HCT116 (cell line): Measurements from ENCODE around the gene POLK.

ENCODE experiments used
- ATF3 ChIP-seq: IDR thresholded peaks from 2 replicates; pipeline ENCODE4 v1.6.1; 2012
- CEBPB ChIP-seq: IDR thresholded peaks from 2 replicates; pipeline ENCODE4 v1.6.1; 2012; ENCODE audit warnings: low read depth
- ELF1 ChIP-seq: IDR thresholded peaks from 2 replicates; pipeline ENCODE4 v1.6.1; 2012; ENCODE audit warnings: low read depth, borderline replicate concordance
- EZH2 ChIP-seq: fragments of 200-600 bp; sonication (generic); IDR thresholded peaks from 2 replicates; pipeline ENCODE4 v1.6.1; 2017; ENCODE audit warnings: antibody characterized with exemption, mixed run types
- EZH2phosphoT487 ChIP-seq: fragments of 200-600 bp; IDR thresholded peaks from 2 replicates; pipeline ENCODE4 v1.6.1; 2018; ENCODE audit warnings: antibody characterized with exemption, borderline replicate concordance
- POLR2A ChIP-seq: IDR thresholded peaks from 2 replicates; pipeline ENCODE4 v1.7.0; 2011; ENCODE audit warnings: borderline replicate concordance; ENCODE audit not compliant: insufficient read depth, insufficient read length; ENCODE audit errors: extremely low read depth
- POLR2AphosphoS5 ChIP-seq: IDR thresholded peaks from 2 replicates; pipeline ENCODE4 v1.6.1; 2011; ENCODE audit warnings: mild to moderate bottlenecking, low read depth, low read length, moderate library complexity
- RAD21 ChIP-seq: IDR thresholded peaks from 2 replicates; pipeline ENCODE4 v1.6.1; 2012; ENCODE audit warnings: low read depth, mild to moderate bottlenecking
- SRF ChIP-seq: IDR thresholded peaks from 2 replicates; pipeline ENCODE4 v1.6.1; 2012; ENCODE audit warnings: low read depth
- ZNF274 ChIP-seq: fragments of 200-500 bp; sonication (Bioruptor generic); IDR thresholded peaks from 2 replicates; pipeline ENCODE4 v1.6.1; 2014; ENCODE audit warnings: mild to moderate bottlenecking, low read depth, low read length, inconsistent platforms
- TF ChIP-seq, protein P1 (sequence below), 3 experiments: fragments of 200-600 bp in 1 of 3; sonication (generic) in 1 of 3; IDR thresholded peaks in 2 of 3; conservative IDR thresholded peaks in 1 of 3; 2 replicates each; pipeline ENCODE4 v1.5.1; 2012 to 2017; ENCODE audit warnings: low read depth in 2 of 3, low read length in 2 of 3, antibody characterized with exemption in 1 of 3, borderline replicate concordance in 1 of 3, control low read depth in 1 of 3, mild to moderate bottlenecking in 1 of 3, mixed read lengths in 1 of 3, mixed run types in 1 of 3, moderate library complexity in 1 of 3; ENCODE audit not compliant: insufficient read depth in 1 of 3
- TF ChIP-seq, protein P2 (sequence below): IDR thresholded peaks from 2 replicates; pipeline ENCODE4 v1.6.1; 2012
- TF ChIP-seq, protein P3 (sequence below): IDR thresholded peaks from 2 replicates; pipeline ENCODE4 v1.6.1; 2011; ENCODE audit warnings: mild to moderate bottlenecking, low read length, moderate library complexity; ENCODE audit not compliant: insufficient replicate concordance; ENCODE audit errors: extremely low read depth
- TF ChIP-seq, protein P4 (sequence below): IDR thresholded peaks from 2 replicates; pipeline ENCODE4 v1.6.1; 2012; ENCODE audit warnings: low read depth

GRCh38 chr5:75522542-75522941, 10.9 kb downstream of the POLK start:
- TF ChIP-seq ATF3 (no peak), POLR2A (no peak), EZH2phosphoT487 (no peak), POLR2AphosphoS5 (no peak), CEBPB (no peak), ZNF274 (no peak), SRF (no peak), ELF1 (no peak), RAD21 (no peak), EZH2 (no peak)
- TF ChIP-seq, protein P1, sequence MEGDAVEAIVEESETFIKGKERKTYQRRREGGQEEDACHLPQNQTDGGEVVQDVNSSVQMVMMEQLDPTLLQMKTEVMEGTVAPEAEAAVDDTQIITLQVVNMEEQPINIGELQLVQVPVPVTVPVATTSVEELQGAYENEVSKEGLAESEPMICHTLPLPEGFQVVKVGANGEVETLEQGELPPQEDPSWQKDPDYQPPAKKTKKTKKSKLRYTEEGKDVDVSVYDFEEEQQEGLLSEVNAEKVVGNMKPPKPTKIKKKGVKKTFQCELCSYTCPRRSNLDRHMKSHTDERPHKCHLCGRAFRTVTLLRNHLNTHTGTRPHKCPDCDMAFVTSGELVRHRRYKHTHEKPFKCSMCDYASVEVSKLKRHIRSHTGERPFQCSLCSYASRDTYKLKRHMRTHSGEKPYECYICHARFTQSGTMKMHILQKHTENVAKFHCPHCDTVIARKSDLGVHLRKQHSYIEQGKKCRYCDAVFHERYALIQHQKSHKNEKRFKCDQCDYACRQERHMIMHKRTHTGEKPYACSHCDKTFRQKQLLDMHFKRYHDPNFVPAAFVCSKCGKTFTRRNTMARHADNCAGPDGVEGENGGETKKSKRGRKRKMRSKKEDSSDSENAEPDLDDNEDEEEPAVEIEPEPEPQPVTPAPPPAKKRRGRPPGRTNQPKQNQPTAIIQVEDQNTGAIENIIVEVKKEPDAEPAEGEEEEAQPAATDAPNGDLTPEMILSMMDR (IDR thresholded peaks at IDR 0.05 in 2 of 3, conservative IDR thresholded peaks at IDR 0.05 in 1 of 3; ENCODE audit: borderline replicate concordance in 1 of 3, insufficient read depth in 1 of 3, low read depth in 2 of 3, low read length in 2 of 3), result no peak
- TF ChIP-seq, protein P2, sequence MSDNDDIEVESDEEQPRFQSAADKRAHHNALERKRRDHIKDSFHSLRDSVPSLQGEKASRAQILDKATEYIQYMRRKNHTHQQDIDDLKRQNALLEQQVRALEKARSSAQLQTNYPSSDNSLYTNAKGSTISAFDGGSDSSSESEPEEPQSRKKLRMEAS, result no peak
- TF ChIP-seq, protein P3, sequence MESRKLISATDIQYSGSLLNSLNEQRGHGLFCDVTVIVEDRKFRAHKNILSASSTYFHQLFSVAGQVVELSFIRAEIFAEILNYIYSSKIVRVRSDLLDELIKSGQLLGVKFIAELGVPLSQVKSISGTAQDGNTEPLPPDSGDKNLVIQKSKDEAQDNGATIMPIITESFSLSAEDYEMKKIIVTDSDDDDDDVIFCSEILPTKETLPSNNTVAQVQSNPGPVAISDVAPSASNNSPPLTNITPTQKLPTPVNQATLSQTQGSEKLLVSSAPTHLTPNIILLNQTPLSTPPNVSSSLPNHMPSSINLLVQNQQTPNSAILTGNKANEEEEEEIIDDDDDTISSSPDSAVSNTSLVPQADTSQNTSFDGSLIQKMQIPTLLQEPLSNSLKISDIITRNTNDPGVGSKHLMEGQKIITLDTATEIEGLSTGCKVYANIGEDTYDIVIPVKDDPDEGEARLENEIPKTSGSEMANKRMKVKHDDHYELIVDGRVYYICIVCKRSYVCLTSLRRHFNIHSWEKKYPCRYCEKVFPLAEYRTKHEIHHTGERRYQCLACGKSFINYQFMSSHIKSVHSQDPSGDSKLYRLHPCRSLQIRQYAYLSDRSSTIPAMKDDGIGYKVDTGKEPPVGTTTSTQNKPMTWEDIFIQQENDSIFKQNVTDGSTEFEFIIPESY, result no peak
- TF ChIP-seq, protein P4, sequence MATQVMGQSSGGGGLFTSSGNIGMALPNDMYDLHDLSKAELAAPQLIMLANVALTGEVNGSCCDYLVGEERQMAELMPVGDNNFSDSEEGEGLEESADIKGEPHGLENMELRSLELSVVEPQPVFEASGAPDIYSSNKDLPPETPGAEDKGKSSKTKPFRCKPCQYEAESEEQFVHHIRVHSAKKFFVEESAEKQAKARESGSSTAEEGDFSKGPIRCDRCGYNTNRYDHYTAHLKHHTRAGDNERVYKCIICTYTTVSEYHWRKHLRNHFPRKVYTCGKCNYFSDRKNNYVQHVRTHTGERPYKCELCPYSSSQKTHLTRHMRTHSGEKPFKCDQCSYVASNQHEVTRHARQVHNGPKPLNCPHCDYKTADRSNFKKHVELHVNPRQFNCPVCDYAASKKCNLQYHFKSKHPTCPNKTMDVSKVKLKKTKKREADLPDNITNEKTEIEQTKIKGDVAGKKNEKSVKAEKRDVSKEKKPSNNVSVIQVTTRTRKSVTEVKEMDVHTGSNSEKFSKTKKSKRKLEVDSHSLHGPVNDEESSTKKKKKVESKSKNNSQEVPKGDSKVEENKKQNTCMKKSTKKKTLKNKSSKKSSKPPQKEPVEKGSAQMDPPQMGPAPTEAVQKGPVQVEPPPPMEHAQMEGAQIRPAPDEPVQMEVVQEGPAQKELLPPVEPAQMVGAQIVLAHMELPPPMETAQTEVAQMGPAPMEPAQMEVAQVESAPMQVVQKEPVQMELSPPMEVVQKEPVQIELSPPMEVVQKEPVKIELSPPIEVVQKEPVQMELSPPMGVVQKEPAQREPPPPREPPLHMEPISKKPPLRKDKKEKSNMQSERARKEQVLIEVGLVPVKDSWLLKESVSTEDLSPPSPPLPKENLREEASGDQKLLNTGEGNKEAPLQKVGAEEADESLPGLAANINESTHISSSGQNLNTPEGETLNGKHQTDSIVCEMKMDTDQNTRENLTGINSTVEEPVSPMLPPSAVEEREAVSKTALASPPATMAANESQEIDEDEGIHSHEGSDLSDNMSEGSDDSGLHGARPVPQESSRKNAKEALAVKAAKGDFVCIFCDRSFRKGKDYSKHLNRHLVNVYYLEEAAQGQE, result no peak
